ENCODE data around the gene NREP.

NREP gene

DNA sequence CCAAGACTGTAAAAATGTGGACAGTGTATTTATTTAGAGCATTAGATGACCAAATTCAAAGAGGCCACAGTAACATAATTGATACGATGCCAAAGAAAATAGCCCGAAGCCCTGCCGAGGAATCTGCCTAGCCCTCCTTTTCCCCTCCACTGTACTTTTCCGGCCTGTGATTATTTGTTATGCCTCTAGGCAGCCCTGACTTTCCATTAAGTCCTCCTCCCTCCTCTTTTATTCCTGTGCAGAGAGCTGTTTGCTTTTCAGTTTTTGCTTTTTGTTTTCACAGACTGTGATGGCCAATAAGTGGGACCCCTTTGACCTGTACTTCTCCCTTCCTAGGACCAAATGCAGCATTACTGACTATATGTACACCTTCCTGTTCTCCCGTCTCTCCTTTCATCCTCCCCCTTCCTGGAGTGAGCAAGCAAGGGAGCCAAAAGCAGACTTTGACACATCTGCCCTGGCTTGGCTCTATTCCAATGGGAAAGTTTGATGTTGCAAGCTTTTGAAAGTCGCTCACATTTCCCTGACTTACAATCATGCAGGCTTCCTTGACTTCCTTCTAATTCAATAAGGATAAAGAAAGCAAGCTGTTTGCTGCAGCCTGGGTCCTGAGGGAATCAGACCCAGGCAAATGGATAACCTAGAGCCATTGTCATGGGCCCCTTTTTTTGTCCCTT is 76.1 kb downstream of the NREP start:
- Histone ChIP-seq H4K20me1 (ENCODE audit: insufficient read depth, low read length) (no peaks in the 10 kb centered on the region), H3K4me3 (ENCODE audit: low read length) (no peak overlapping the region), H3K36me3 (replicated peaks; ENCODE audit: low read depth, low read length) (no peaks in the 10 kb centered on the region), H3K79me2 (ENCODE audit: low read length) (no peaks in the 10 kb centered on the region), H3K4me1 (ENCODE audit: low read length) (no peaks in the 10 kb centered on the region), H3K9ac (ENCODE audit: low read length) (no peak overlapping the region), H2AFZ (ENCODE audit: low read depth, low read length) (no peak overlapping the region), H3K4me2 (ENCODE audit: low read length) (no peak overlapping the region), H3K27me3 (ENCODE audit: low read depth, low read length) (no peaks in the 10 kb centered on the region), H3K9me3 (ENCODE audit: insufficient read depth, low read length) (no peaks in the 10 kb centered on the region), H3K27ac (ENCODE audit: low read length) (no peak overlapping the region)
- TF ChIP-seq EZH2phosphoT487 (IDR thresholded peaks at IDR 0.05; ENCODE audit: low read depth) (no peak), CTCF (IDR thresholded peaks at IDR 0.05; ENCODE audit: low read depth, low read length) (no peak)

DNA sequence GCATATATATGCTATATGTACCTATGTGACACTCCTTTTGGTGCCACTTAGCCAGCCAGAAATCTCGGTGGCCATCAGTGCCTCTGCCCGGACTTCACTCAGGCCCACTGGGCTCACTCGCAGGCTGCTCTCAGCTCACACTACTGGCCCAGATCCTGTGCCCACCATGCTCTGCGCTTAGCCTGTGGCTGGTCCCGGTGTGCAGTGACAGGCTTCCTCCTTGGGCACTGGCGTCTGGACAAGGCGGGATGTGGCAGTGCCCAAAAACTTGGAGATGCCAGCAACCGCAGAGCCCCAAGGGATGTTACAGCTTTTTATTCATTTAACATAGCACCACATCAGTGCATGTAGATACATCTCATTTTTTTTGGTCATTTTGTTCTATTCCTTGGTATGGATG is 77.4 kb downstream of the NREP start:
- Histone ChIP-seq H3K36me3 (replicated peaks; ENCODE audit: low read depth, low read length) (no peaks in the 10 kb centered on the region), H3K9me3 (ENCODE audit: insufficient read depth, low read length) (no peaks in the 10 kb centered on the region), H3K9ac (ENCODE audit: low read length) (no peak overlapping the region), H4K20me1 (ENCODE audit: insufficient read depth, low read length) (no peaks in the 10 kb centered on the region), H3K4me1 (ENCODE audit: low read length) (no peaks in the 10 kb centered on the region), H2AFZ (ENCODE audit: low read depth, low read length) (no peak overlapping the region), H3K79me2 (ENCODE audit: low read length) (no peaks in the 10 kb centered on the region), H3K4me2 (ENCODE audit: low read length) (no peak overlapping the region), H3K27me3 (ENCODE audit: low read depth, low read length) (no peaks in the 10 kb centered on the region), H3K4me3 (ENCODE audit: low read length) (no peak overlapping the region), H3K27ac (ENCODE audit: low read length) (no peak overlapping the region)
- TF ChIP-seq CTCF (IDR thresholded peaks at IDR 0.05; ENCODE audit: low read depth, low read length) (no peak), EZH2phosphoT487 (IDR thresholded peaks at IDR 0.05; ENCODE audit: low read depth) (no peak)
